GM10847 (cell line): ENCODE data around the gene CDKL1.
A peak's percentile ranks its signal among the peaks of the same experiment; 100 is the strongest.

ENCODE experiments used
- POLR2A ChIP-seq: IDR thresholded peaks from 2 replicates; pipeline ENCODE4 v1.6.1; 2011; ENCODE audit not compliant: insufficient read length; ENCODE audit errors: extremely low read depth

CDKL1 gene

GRCh38 chr14:50320283-50320682, 76.4 kb downstream of the CDKL1 start:
- TF ChIP-seq POLR2A, result no peak

- no peak for TF ChIP-seq POLR2A
Measured at GRCh38 chr14:50319721-50320120, 77.0 kb downstream of the CDKL1 start.

- TF ChIP-seq POLR2A, result no peak
Measured at GRCh38 chr14:50319293-50319692, 77.4 kb downstream of the CDKL1 start.

GRCh38 chr14:50318031-50318626, 78.6 kb downstream of the CDKL1 start:
- no peak for TF ChIP-seq POLR2A

GRCh38 chr14:50312734-50313054, 84.0 kb downstream of the CDKL1 start:
- no peak for TF ChIP-seq POLR2A

- TF ChIP-seq POLR2A, result peak; percentile 75
Measured at GRCh38 chr14:50311972-50312733, 84.5 kb downstream of the CDKL1 start, which contains the start of the genes DMAC2L and L2HGDH. TSS of gene DMAC2L (plus strand) at chr14:50312324. CDS start at chr14:50321488, 9,164 bp downstream. TSS of gene L2HGDH (minus strand) at chr14:50312229. CDS start at chr14:50312150, 79 bp downstream.

GRCh38 chr14:50311337-50311971, 85.2 kb downstream of the CDKL1 start:
- no peak for TF ChIP-seq POLR2A

GRCh38 chr14:50310445-50310844, 86.2 kb downstream of the CDKL1 start:
- TF ChIP-seq POLR2A, result no peak

GRCh38 chr14:50308363-50308915, 88.2 kb downstream of the CDKL1 start:
- no peak for TF ChIP-seq POLR2A

GRCh38 chr14:50303744-50304471, 92.8 kb downstream of the CDKL1 start:
- TF ChIP-seq POLR2A, result no peak

- TF ChIP-seq POLR2A, result no peak
Measured at GRCh38 chr14:50301914-50302313, 94.8 kb downstream of the CDKL1 start.

- TF ChIP-seq POLR2A, result no peak
Measured at GRCh38 chr14:50299585-50299984, 97.1 kb downstream of the CDKL1 start.

- TF ChIP-seq POLR2A, result no peak
Measured at GRCh38 chr14:50290306-50290705, 106.4 kb downstream of the CDKL1 start.

- no peak for TF ChIP-seq POLR2A
Measured at GRCh38 chr14:50288146-50288545, 108.5 kb downstream of the CDKL1 start.

GRCh38 chr14:50285861-50286260, 110.8 kb downstream of the CDKL1 start:
- TF ChIP-seq POLR2A, result no peak
